ENCODE results near the gene OR10A4.
"Not testable (repeated sequence)": the region's sequence is repeated elsewhere in the genome, so short reads cannot be mapped to it uniquely, and the experiment has no call there.

Gene OR10A4, protein sequence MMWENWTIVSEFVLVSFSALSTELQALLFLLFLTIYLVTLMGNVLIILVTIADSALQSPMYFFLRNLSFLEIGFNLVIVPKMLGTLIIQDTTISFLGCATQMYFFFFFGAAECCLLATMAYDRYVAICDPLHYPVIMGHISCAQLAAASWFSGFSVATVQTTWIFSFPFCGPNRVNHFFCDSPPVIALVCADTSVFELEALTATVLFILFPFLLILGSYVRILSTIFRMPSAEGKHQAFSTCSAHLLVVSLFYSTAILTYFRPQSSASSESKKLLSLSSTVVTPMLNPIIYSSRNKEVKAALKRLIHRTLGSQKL

DNA sequence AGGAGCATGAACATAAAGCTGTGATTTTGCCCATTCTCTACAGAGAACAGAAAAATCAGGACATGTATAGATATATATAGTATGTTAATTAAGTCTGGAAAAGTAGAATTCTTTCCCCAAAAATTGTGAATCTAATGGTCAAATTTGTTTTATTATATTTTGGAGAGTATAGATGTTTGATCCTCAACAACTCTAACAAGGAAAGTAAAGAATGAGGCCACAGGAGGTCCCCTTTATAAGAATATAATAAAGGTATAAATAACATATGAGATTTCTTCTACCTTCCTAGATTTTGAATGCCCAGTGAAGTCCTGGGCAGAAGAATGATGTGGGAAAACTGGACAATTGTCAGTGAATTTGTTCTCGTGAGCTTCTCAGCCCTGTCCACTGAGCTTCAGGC lies at the start of gene OR10A4:
OR10A4 (plus strand) TSS at position 301 of the 400 bp plus-strand sequence; CDS start at position 324, 23 bp downstream.
- no peak for DNase-seq (ENCODE audit: low read depth in 2 of 3, low spot score in 1 of 3)

DNA sequence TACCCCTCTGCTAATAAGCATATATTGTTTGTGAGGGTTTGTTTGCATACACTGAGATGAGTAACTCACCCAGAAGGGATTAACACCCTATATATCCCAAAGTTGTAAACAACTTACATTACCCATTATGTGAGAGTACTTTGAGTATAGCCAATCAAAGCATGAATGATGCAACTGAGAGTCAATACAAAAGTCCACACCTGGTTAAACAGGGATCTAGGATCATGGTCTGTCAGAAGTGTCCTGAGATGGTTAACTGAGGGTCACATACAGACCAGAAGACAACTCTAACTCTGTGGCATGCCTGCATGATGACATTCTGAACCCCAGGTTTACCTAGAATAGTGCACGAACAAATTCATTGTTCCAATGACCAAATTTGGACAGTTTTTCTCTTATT lies 48.3 kb upstream of the OR10A4 start:
- DNase-seq (ENCODE audit: low read depth in 2 of 3, low spot score in 1 of 3), result no peak

DNA sequence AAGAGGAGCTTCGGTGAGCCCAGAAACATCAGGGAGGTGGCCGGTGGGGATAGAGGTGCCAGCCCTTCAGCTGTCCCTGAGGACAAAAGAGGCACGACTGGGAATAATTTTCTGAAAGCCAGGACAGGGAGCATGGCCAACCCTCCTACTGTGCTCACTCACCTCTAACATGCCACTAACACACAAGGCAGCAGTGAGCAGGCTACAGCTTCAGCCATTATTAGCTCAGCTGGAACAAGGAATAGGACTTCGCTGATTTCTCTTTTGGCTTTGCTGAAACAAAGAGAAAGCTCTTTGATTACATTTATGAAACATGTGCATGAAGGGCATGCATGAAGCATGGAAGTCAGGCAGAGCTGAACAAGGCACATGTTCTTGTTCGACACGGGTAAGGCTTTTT lies 43.1 kb upstream of the OR10A4 start:
- DNase-seq (ENCODE audit: low read depth in 2 of 3, low spot score in 1 of 3), result no peak

DNA sequence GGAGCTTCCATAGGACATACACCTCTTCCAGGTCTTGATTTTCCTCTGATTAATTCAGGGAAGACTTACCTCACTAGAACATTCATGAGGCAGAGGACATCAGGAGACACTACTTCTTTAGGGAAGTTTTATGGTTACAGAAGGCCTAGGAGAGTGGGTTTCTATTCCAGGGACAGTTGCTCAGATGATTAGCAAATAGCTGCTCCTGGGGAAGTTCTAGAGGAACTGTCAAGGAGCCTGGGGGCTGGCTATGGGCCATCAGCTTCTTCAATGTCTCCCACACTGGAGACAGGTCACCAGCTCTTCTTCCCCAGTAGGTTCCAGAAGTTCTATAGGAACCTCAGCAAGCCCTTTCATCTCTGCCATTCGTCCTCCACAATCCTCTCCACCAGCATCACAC lies 42.4 kb upstream of the OR10A4 start:
- DNase-seq (ENCODE audit: low read depth in 2 of 3, low spot score in 1 of 3), result no peak

DNA sequence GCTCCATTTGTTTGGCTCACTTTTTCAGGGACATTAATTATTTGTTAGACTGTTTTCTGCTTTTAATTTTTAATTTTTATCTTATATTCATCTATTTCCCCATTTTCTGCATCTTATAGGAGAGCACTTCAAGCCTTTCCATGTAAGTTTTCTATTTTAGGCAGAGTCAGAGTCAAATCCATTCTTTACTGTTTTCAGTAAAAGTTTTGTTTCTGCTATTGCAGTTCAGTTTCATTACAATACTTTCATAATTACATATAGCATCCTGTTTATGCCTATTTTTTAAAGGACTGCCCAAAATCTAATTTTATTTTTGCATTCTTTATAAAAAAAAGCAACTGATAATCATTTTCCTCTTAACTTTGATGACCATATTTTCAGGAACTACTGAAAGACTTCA lies 34.7 kb upstream of the OR10A4 start:
- no peak for DNase-seq (ENCODE audit: low read depth in 2 of 3, low spot score in 1 of 3)

DNA sequence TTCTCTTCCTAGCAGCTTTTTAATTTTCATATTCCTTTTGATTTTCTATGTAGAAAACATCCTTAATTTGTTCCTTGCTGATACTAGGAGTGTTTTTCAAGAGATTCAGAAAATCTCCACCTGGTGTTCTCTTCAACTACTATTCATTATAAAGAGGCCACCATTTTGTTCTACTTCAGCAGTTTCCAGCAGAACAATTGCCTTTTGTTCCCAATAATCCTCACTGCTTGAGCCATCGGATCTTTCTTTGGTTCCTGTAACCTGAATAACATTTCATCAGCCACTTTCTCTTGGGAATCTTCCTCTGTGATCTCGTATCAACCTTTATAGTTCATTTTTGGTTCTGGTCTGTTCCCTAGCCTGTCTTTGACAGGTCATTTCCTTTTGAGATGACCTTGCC lies 32.8 kb upstream of the OR10A4 start:
- no peak for DNase-seq (ENCODE audit: low read depth in 2 of 3, low spot score in 1 of 3)

DNA sequence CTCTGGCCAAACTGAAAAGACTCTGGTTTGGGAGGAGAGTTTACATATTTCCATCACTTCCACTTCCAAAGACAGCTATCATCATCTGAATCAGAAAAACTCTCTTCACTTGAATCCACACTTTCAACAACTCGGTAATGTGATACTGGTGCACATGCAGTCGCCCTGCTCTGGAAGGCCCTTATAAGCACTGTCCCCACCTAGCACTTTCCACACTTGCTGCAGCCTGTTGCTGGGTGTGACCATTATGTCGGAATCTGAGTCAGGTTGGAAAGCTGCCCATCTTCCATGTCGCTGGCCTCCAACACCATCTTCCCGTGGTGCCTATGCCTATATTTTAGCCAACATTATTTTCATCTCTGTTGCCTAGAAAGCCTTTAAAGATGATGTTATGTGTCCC lies 32.1 kb upstream of the OR10A4 start:
- no peak for DNase-seq (ENCODE audit: low read depth in 2 of 3, low spot score in 1 of 3)

DNA sequence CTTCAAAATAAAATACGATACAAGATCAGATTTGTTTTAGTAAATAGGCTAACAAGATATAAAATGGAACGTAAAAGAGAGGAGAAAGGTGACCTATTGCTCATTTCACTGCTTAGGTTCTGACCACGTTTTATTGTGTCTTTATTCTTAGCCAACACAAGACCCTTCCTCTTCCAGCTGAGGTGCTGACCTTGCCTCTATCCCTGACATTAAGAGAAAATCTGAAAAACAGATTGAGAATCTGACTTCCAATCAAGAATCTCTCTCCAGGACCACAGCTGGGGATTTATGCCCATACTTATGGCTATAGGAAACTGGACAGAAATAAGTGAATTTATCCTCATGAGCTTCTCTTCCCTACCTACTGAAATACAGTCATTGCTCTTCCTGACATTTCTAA lies 31.0 kb upstream of the OR10A4 start, which contains the start of gene OR10A5:
OR10A5 (plus strand) TSS at position 301 of the 400 bp plus-strand sequence; CDS start at position 301, 0 bp downstream.
- DNase-seq (ENCODE audit: low read depth in 2 of 3, low spot score in 1 of 3), result no peak

DNA sequence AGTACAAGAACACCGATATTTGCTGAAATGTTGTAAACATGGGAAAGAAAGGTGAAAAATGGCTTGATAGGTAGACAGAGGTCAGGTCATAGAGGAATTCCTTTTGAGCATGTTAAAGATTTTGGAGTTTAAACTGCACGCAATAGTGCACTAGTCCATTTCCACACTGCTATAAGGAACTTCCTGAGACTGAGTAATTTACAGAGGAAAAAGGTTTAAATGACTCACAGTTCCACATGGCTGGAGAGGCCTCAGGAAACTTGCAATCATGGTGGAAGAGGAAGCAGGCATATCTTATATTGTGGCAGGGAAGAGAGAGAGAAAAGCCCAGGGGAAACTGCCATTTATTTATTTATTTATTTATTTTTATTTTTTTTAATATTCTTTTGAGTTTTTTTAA lies 25.9 kb upstream of the OR10A4 start:
- no peak for DNase-seq (ENCODE audit: low read depth in 2 of 3, low spot score in 1 of 3)

DNA sequence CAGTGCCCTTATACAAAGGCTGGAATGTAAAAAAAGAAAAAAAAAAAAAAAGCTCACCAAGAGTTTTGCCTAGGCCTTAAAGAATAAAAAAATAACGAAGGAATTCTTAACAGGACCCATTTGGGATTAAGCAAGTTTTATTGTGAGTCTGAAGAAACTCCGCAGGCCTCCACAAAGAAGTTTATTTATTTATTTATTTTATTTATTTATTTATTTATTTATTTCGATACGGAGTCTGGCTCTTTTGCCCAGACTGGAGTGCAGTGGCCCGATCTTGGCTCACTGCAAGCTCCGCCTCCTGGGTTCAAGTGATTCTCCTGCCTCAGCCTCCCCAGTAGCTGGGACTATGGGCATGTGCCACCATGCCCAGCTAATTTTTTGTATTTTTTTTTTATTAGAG lies 21.6 kb upstream of the OR10A4 start:
- DNase-seq (ENCODE audit: low read depth in 2 of 3, low spot score in 1 of 3), result not testable (repeated sequence)

DNA sequence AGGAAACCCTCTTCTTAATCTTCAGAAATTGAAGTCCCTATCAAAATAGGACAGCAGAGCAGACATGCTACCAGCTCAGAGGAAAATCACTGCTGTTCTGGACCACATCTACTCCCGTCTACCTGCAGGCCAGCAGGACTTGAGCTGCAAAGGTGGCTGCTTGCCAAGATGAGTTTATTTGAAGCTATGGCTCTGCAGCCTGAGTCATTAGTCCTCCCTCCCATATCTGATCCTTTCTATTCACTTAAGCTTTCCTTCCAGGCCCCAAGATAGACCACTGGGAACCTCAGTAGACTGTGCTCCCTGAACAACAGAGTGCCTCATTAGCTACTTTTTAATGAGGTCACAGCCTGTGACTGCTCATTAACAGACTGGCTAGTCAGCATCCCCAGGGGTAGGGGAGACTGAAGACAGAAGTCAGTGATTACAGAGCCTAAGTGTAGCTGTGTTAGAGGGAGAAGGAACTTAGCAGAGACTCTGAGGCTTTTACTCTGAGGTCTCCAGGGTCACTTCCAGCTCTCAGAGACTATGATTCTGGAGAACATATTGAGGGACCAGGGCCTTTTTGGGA lies 20.4 kb upstream of the OR10A4 start:
- DNase-seq (ENCODE audit: low read depth in 2 of 3, low spot score in 1 of 3), result no peak

DNA sequence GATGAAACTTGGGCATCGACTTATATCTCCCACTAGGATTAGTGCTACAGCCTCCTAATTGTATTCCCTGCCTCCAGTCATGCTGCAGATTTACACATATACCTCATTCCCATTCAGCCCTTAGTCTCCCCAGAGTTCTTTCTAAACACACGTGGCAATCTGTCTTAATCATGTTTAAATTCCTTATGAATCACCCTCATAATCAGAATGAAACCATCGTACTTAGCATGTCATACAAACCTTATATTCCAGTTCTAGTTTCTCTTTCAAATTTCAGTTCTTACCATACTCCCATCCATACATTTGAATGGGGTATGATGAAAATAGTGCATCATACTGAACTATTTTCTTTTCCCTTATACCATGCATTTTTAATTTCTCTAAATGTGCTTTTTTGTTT lies 19.6 kb upstream of the OR10A4 start:
- no peak for DNase-seq (ENCODE audit: low read depth in 2 of 3, low spot score in 1 of 3)

DNA sequence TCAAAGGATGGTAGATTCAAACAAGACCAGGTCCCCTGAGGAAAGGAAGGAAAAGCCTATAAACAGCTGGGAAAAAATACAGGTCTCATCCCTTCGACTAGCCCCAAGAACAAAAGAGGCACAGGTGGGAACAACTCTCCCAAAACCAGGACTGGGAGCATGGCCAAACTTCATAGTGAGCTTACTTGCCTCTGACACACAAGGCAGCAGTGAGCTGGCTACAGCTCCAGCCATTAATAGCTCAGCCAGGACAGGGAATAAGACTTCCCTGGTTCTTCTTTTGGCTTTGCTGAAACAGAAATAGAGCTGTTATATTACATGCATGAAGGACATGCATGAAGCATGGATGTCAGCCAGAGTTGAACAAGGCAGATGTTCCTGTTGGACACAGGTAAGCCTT lies 13.5 kb upstream of the OR10A4 start, which contains the start of gene OR10A2:
OR10A2 (plus strand) TSS at position 97 of the 400 bp plus-strand sequence. CDS start 6,698 bp downstream, outside the sequence.
- DNase-seq (ENCODE audit: low read depth in 2 of 3, low spot score in 1 of 3), result no peak

DNA sequence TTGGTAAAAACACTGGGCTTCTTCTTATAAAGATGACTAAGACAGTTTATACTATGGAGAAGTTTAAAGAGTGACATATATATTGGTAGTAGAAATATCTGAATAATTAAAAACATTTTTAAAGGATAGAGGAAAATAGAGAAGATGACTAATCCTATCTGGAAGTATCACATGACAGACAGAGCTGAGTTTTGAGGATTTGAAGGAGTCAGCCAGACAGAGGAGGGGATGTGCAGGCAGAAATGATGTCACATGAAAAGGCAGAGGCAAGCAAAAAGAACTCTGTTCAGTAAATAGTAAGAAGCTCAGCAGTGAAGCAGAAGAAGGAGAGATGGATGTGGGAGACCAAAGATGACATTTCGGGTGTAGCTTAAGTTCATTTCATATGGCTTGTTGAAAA lies 12.0 kb upstream of the OR10A4 start:
- no peak for DNase-seq (ENCODE audit: low read depth in 2 of 3, low spot score in 1 of 3)

DNA sequence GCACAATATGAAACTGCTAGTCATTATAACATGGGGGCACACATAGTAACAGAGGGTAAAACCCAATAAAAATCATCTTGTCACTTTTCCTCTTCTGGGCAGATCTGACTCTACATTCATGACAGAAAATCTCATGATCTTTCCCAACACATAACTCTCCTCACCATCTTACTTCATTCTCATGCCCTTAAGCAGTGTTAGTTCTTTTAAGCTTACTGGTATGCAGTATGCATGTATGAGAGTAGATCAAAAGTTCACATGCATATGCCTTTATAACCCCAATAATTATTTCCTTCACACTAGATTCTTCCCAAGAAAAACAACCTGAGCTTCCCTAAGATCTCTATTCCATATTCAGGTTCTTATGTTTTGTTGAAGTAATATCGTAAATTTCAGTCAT lies 5.1 kb upstream of the OR10A4 start:
- DNase-seq (ENCODE audit: low read depth in 2 of 3, low spot score in 1 of 3), result no peak

DNA sequence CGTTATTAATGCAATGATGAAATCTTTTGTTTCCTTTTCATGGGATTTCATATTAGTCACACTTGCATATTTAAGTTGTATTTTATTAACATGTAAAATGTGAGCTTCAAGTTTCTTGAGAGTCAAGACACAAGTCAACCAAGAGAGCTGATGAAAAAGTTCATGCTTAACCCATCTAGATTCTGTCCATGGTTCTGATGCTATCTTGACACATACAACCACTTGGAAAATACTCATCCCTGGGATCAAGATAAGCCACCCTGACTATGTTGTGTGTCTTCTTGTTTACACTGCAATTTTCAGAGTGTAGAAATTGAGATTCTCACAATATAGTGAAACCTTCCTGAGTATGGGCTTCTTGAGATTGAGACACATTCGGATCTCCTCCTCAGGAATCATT lies 664 bp upstream of the OR10A4 start:
- DNase-seq (ENCODE audit: low read depth in 2 of 3, low spot score in 1 of 3), result no peak

DNA sequence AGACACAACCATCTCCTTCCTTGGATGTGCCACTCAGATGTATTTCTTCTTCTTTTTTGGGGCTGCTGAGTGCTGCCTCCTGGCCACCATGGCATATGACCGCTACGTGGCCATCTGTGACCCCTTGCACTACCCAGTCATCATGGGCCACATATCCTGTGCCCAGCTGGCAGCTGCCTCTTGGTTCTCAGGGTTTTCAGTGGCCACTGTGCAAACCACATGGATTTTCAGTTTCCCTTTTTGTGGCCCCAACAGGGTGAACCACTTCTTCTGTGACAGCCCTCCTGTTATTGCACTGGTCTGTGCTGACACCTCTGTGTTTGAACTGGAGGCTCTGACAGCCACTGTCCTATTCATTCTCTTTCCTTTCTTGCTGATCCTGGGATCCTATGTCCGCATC lies 489 bp downstream of the OR10A4 start:
- DNase-seq (ENCODE audit: low read depth in 2 of 3, low spot score in 1 of 3), result no peak

DNA sequence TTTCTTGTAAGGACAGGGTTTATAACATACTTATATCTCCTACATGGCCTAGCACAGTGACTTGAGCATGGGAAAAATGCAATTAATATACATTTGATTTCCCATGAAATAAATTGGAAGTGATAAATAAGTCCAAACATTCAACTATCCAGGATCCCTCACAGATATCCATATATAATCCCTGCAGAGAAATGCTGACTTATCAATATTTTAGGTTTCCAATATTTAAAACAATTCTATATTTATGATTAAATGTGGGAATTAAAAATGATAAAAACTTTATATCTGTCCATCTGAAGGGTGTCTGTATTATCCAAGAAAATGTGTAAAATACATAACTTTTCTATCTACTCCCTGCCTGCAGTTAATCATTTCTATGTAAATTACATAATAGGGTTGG lies 6.3 kb downstream of the OR10A4 start:
- DNase-seq (ENCODE audit: low read depth in 2 of 3, low spot score in 1 of 3), result no peak

DNA sequence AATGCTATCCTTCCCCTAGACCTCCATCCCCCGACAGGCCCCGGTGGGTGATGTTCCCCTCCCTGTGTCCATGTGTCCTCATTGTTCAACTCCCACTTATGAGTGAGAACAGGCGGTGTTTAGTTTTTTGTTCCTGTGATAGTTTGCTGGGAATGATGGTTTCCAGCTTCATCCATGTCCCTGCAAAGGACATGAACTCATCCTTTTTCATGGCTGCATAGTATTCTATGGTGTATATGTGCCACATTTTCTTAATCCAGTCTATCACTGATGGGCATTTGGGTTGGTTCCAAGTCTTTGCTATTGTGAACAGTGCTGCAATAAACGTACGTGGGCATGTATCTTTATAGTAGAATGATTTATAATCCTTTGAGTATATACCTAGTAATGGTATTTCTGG lies 11.3 kb downstream of the OR10A4 start:
- DNase-seq (ENCODE audit: low read depth in 2 of 3, low spot score in 1 of 3), result not testable (repeated sequence)

DNA sequence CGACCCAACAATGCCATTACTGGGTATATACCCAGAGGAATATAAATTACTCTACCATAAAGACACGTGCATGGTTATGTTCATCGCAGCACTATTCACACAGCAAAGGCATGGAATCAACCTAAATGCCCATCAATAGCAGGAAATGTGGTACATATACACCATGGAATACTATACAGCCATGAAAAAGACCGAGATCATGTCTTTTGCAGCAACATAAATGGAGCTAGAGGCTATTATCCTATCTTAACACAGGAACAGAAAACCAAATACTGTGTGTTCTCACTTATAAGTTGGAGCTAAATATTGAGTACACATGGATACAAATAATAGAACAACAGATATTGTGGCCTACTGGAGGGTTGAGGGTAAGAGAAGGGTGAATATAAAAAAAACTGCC lies 12.4 kb downstream of the OR10A4 start:
- DNase-seq (ENCODE audit: low read depth in 2 of 3, low spot score in 1 of 3), result no peak

DNA sequence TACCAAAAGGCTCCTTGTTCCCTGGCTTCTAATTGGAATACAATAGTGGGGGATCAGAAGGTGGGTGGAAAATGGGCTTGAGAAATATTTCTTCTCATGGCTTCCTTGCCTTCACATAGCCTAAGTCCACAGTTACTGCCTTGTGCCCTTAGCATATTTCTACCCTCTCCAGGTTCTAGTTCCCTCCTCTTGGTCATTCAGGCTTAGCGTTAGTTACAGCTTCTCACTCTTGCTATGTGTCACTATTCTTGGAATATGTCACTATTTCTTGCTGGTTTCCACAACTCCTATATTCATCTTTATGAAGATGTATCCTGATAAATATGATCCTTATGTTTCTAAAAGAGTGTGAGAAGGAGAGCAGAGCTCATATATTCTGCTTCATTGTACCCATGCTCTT lies 13.4 kb downstream of the OR10A4 start:
- DNase-seq (ENCODE audit: low read depth in 2 of 3, low spot score in 1 of 3), result no peak

DNA sequence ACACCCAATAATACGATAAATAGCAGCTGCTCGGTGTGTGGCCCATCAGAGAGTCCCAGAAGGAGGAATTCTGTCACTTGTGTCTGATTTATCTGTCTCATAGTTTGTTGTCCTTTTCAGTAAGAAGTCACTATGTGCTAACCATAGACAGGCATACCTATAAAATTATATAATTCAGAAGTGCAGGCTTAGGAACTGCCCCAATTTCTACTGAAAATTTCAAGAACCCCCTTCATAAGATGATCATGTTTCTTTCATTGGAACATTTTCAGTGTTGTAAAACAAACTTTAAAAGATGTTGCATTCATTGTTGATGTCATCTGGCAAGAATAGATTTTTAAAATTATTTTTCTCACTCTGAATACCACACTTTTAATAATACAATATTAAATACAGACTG lies 16.0 kb downstream of the OR10A4 start, which contains the start of gene OR2D2:
OR2D2 (minus strand) TSS at position 101 of the 400 bp plus-strand sequence; CDS start at position 101, 0 bp downstream.
- no peak for DNase-seq (ENCODE audit: low read depth in 2 of 3, low spot score in 1 of 3)

DNA sequence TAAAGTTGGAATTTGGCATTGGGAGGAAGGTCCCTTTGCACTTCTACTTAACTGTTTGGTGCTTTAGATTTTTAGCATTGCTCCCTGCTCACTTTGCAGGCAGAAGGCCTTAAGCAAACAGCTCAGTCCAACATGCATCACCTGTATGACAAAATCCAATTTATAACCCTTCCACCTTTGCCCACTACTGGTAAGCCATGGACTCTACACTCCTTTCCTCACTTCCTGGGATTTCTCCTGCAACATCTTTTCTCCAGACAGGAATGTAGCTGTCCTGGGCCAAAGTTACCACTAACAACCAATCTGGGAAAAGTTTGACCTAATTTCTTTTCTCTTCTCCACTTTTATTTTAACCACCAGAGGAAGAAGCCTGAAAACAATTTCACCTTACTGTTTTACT lies 17.7 kb downstream of the OR10A4 start:
- DNase-seq (ENCODE audit: low read depth in 2 of 3, low spot score in 1 of 3), result no peak
